Articular chondrocyte of knee joint (primary cell): ENCODE data around the gene SEC62. TPM values are rescaled to one million over a fixed set of nuclear protein-coding genes. Genes with fewer than 3 reads are reported as not detected.

ENCODE experiments used
- total RNA-seq: library from RNA; depleted of rRNA; stranded (reverse); fragments of >200 nt; gene quantifications from 2 replicates; pipeline ENCODE4 v1.2.3, GENCODE V29; 2012

SEC62 gene, protein sequence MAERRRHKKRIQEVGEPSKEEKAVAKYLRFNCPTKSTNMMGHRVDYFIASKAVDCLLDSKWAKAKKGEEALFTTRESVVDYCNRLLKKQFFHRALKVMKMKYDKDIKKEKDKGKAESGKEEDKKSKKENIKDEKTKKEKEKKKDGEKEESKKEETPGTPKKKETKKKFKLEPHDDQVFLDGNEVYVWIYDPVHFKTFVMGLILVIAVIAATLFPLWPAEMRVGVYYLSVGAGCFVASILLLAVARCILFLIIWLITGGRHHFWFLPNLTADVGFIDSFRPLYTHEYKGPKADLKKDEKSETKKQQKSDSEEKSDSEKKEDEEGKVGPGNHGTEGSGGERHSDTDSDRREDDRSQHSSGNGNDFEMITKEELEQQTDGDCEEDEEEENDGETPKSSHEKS
- 60.6 and 66.2 TPM in 2 replicates for total RNA-seq

DNA sequence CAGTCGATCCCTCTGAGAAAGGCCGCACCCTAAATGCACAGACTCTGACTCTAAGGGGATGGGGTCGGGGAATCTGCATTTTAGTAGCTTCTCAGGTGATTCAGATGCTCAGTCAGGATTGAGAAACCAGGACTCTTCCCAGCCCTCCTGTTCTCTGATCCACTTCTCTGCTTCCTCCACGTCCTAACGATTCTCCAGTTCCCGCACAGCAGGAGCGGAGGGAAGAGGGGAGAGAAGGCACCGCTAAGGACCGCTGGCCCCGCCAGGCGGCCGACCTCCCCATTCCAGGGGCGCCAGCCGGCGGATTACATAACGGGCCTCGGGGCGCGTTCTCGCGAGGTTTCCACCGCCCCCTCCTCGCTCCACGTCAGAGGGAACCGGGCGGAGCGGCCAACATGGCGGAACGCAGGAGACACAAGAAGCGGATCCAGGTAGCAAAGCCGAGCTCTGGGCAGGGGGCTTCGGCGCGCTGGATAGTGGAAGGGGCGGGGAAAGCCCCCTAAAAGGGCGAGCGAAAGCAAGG, at the start of gene SEC62:
Gene SEC62 (plus strand): TSS at position 380 of the 523 bp plus-strand sequence. CDS start 16 bp downstream, at position 396.

DNA sequence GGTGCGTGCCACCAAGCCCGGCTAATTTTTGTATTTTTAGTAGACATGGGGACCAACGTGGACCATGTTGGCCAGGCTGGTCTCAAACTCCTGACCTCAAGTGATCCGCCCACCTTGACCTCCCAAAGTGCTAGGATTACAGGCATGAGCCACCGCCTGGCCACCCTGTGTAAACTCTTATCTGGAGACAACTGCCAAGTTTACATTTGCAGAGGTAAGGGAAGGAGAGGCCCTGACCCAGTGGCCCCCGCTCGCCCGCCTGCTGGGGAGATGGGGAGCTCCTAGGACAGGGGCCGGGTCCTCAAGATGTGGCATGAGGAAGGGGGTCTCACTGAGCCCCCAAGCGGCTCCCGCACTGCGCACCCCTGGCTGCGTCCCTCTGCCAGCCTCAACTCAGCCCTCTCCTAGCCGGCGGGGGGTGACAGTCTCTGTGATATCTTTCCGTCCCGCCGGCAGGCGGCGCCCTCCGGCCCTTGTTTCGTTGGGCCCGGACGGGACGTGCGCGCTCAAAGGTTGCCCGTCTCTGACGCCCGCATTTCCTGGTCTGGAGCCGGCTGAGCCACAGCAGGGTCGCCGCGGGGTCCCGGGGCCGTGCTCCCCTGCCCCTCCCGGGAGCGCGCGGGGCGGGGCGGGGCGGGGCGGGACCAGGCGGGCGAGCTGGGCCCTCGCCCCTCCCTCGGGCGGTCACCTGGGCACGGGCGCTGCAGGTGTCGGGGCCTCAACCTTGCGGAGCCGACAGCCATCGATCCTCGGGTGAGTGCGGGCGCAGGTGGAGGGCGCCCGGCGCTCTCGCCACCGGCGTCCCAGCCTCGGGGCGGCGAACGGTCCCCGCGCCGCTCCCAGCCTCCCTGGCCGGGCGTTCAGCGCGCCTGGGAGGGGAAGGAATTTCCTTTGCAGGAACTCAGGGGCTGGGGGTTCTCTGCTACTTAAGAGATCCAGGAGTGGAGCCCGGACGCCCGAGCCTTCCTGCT, 71.1 kb downstream of the SEC62 start, which contains the start of gene GPR160:
Gene GPR160 (plus strand): TSS at position 533 of the 971 bp plus-strand sequence. CDS start 45,978 bp downstream, outside the sequence.

Other genes starting within 250 kb of the SEC62 start
- gene TERC, start 201.7 kb upstream of the SEC62 start, total RNA-seq, result 119 and 220 TPM in 2 replicates
- 4.4 and 5.0 TPM in 2 replicates for gene ACTRT3, start 197.2 kb upstream of the SEC62 start, total RNA-seq
- gene MYNN, start 193.4 kb upstream of the SEC62 start, total RNA-seq, result 24.6 and 27.6 TPM in 2 replicates
- gene LRRIQ4, start 153.9 kb upstream of the SEC62 start, total RNA-seq, result under 0.01 TPM in 1 of 2 replicates, not detected in the other
- 6.1 and 11.1 TPM in 2 replicates for gene LRRC34, start 153.9 kb upstream of the SEC62 start, total RNA-seq
- not detected in 2 replicates for gene LRRC31, start 96.9 kb upstream of the SEC62 start, total RNA-seq
- gene SAMD7, start 55.2 kb upstream of the SEC62 start, total RNA-seq, result not detected in 2 replicates
- 0.26 and 0.65 TPM in 2 replicates for gene GPR160, start 71.2 kb downstream of the SEC62 start, total RNA-seq
- gene PHC3, start 214.9 kb downstream of the SEC62 start, total RNA-seq, result 51.6 and 64.9 TPM in 2 replicates